Suprapubic skin (tissue), 4 donors: Measurements from ENCODE around the gene CRHR2. TPM values are rescaled to one million over a fixed set of nuclear protein-coding genes. Genes with fewer than 3 reads are reported as not detected.

Source experiments
- DNase-seq, 2 donors: peaks; one replicate each; pipeline ENCODE4 v3.0.0-alpha.2; 2019; ENCODE audit warnings: low spot score in 2 of 2
- H3K27ac ChIP-seq: fragments of 200-600 bp; sonication (generic); one replicate; pipeline ENCODE4 v1.5.1; 2019
- H3K27me3 ChIP-seq: fragments of 200-600 bp; sonication (generic); one replicate; pipeline ENCODE4 v1.5.1; 2019
- H3K36me3 ChIP-seq: fragments of 200-600 bp; sonication (generic); one replicate; pipeline ENCODE4 v1.5.1; 2019
- H3K4me1 ChIP-seq: fragments of 200-600 bp; sonication (generic); one replicate; pipeline ENCODE4 v1.5.1; 2019
- H3K4me3 ChIP-seq: fragments of 200-600 bp; sonication (generic); one replicate; pipeline ENCODE4 v1.5.1; 2019; ENCODE audit warnings: mild to moderate bottlenecking
- H3K9me3 ChIP-seq: fragments of 200-600 bp; sonication (generic); one replicate; pipeline ENCODE4 v1.5.1; 2019
- CTCF ChIP-seq, 2 donors: fragments of 200-600 bp in 1 of 2; fragments of 450-650 bp in 1 of 2; sonication (generic) in 1 of 2; IDR thresholded peaks; one replicate each; pipeline ENCODE4 v1.5.1; 2016 to 2019; ENCODE audit warnings: antibody characterized with exemption in 2 of 2, mild to moderate bottlenecking in 1 of 2, moderate library complexity in 1 of 2
- EP300 ChIP-seq: sonication (generic); formaldehyde crosslinking; IDR thresholded peaks from one replicate; pipeline ENCODE4 v1.6.1; 2017; ENCODE audit warnings: antibody characterized with exemption
- POLR2A ChIP-seq, 2 donors: fragments of 450-650 bp; IDR thresholded peaks; one replicate each; pipeline ENCODE4 v1.6.1; 2017; ENCODE audit warnings: antibody characterized with exemption in 2 of 2, mild to moderate bottlenecking in 2 of 2, moderate library complexity in 2 of 2
- POLR2AphosphoS5 ChIP-seq, 3 donors: sonication (generic); formaldehyde crosslinking; IDR thresholded peaks; one replicate each; pipeline ENCODE4 v1.6.1; 2017; ENCODE audit warnings: antibody characterized with exemption in 3 of 3
- WGBS: methylation state at CpG from one replicate; pipeline ENCODE4 v1.1.5; 2018; 5-methylcytosine and 5-hydroxymethylcytosine counted together
- total RNA-seq, 4 donors: library from RNA; depleted of rRNA; stranded (reverse); fragments of >200 nt; gene quantifications; one replicate each; pipeline ENCODE4 v1.1.0, GENCODE V29; 2016

CRHR2 gene
- total RNA-seq = under 1 TPM in 1 of 4 donors, not detected in 3; 0.55 TPM

- peaks cover 15% of the 10 kb centered on the region for H3K4me1 ChIP-seq
- DNase-seq = no peak
- peak within 1 kb of the TSS; percentile 48 for H3K4me3 ChIP-seq
- H3K27ac ChIP-seq = no peak within 1 kb of the TSS
- TF ChIP-seq CTCF (IDR thresholded peaks at IDR 0.05) (peak in 1 of 2 donors; percentile 17), POLR2A (IDR thresholded peaks at IDR 0.05) (no peak)
- 15% methylated on average over 10 of the region's 67 CpGs for WGBS
- no peaks in the 10 kb centered on the region for H3K9me3 ChIP-seq
- peaks cover 78% of the 10 kb centered on the region for H3K27me3 ChIP-seq
- no peaks in the 10 kb centered on the region for H3K36me3 ChIP-seq
These were observed at the start of gene CRHR2 for GRCh38 chr7:30682212-30683083. TSS of gene CRHR2 (minus strand) at chr7:30682456. CDS start at chr7:30682280, 176 bp downstream.

- WGBS = 64% methylated on average over 11 of the region's 11 CpGs
- Histone ChIP-seq H3K9me3 (no peaks in the 10 kb centered on the region), H3K36me3 (no peaks in the 10 kb centered on the region), H3K27ac (no peak overlapping the region), H3K27me3 (peaks cover 14% of the 10 kb centered on the region), H3K4me1 (no peaks in the 10 kb centered on the region), H3K4me3 (no peak overlapping the region)
- TF ChIP-seq POLR2AphosphoS5 (IDR thresholded peaks at IDR 0.05) = no peak
- no peak for DNase-seq
These were observed 49.3 kb upstream of the CRHR2 start for GRCh38 chr7:30731581-30731980.

GRCh38 chr7:30730996-30731395 is 48.7 kb upstream of the CRHR2 start:
- Histone ChIP-seq H3K4me1 (no peaks in the 10 kb centered on the region), H3K9me3 (no peaks in the 10 kb centered on the region), H3K27ac (no peak overlapping the region), H3K36me3 (no peaks in the 10 kb centered on the region), H3K4me3 (no peak overlapping the region), H3K27me3 (peaks cover 14% of the 10 kb centered on the region)
- 82% methylated on average over 4 of the region's 4 CpGs for WGBS
- DNase-seq = no peak
- TF ChIP-seq CTCF (IDR thresholded peaks at IDR 0.05) (no peak), POLR2AphosphoS5 (IDR thresholded peaks at IDR 0.05) (no peak), EP300 (no peak), POLR2A (IDR thresholded peaks at IDR 0.05) (no peak)

- WGBS = 95% methylated on average over 2 of the region's 2 CpGs
- H3K27ac ChIP-seq = no peak overlapping the region
- H3K4me1 ChIP-seq = no peaks in the 10 kb centered on the region
- no peaks in the 10 kb centered on the region for H3K36me3 ChIP-seq
- TF ChIP-seq CTCF (IDR thresholded peaks at IDR 0.05) (no peak), EP300 (no peak), POLR2AphosphoS5 (IDR thresholded peaks at IDR 0.05) (no peak), POLR2A (IDR thresholded peaks at IDR 0.05) (no peak)
- DNase-seq = no peak
- H3K4me3 ChIP-seq = no peak overlapping the region
- peaks cover 11% of the 10 kb centered on the region for H3K27me3 ChIP-seq
- H3K9me3 ChIP-seq = no peaks in the 10 kb centered on the region
These were observed 47.8 kb upstream of the CRHR2 start for GRCh38 chr7:30730097-30730496.

GRCh38 chr7:30729642-30730041 is 47.4 kb upstream of the CRHR2 start:
- H3K36me3 ChIP-seq = no peaks in the 10 kb centered on the region
- WGBS = 55% methylated on average over 2 of the region's 2 CpGs
- TF ChIP-seq POLR2A (IDR thresholded peaks at IDR 0.05) (no peak), POLR2AphosphoS5 (IDR thresholded peaks at IDR 0.05) (no peak), EP300 (no peak), CTCF (IDR thresholded peaks at IDR 0.05) (no peak)
- H3K27me3 ChIP-seq = peaks cover 11% of the 10 kb centered on the region
- no peak overlapping the region for H3K27ac ChIP-seq
- H3K4me1 ChIP-seq = no peaks in the 10 kb centered on the region
- H3K9me3 ChIP-seq = no peaks in the 10 kb centered on the region
- no peak overlapping the region for H3K4me3 ChIP-seq
- DNase-seq = no peak
